ENCODE results near the gene RPL39L. TPM values are rescaled to one million over a fixed set of nuclear protein-coding genes. Genes with fewer than 3 reads are reported as not detected.

The RPL39L gene
- 11.7 and 23.8 TPM in 2 replicates for total RNA-seq

GRCh38 chr3:187139126-187139894, at the start of gene RPL39L:
TSS of gene RPL39L (minus strand) at chr3:187139496. CDS start at chr3:187121300, 18,196 bp downstream.

Other genes starting within 250 kb of the RPL39L start
- gene ST6GAL1, start 209.0 kb downstream of the RPL39L start, total RNA-seq, result 5.5 and 7.4 TPM in 2 replicates
- not detected in 2 replicates for gene RTP1, start 58.0 kb upstream of the RPL39L start, total RNA-seq
- gene MASP1, start 152.2 kb upstream of the RPL39L start, total RNA-seq, result 3.1 and 9.1 TPM in 2 replicates
- gene RTP4, start 228.9 kb upstream of the RPL39L start, total RNA-seq, result 0.18 and 1.9 TPM in 2 replicates

Data from cardiac atrium fibroblast (primary cell).